ENCODE measurements around the gene IFT122.
"Not testable (repeated sequence)": the region's sequence is repeated elsewhere in the genome, so short reads cannot be mapped to it uniquely, and the experiment has no call there.

The IFT122 gene

DNA sequence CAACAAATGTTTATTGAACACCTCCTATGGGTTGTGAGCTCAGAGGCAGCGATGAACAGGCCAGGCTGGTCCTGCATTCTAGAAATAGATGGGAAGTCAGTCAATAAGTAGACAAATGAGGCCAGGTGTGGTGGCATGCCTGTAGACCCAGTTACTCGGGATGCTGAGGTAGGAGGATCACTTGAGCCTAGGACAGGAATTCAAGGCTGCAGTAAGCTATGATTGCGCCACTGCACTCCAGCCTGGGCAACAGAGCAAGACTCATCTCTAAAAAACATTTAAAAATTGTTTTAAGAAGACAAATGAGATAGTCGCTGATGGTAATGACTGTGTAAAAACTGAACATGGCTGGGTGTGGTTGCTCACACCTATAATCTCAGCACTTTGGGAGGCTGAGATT, 84.1 kb downstream of the IFT122 start:
- DNase-seq: no peak

DNA sequence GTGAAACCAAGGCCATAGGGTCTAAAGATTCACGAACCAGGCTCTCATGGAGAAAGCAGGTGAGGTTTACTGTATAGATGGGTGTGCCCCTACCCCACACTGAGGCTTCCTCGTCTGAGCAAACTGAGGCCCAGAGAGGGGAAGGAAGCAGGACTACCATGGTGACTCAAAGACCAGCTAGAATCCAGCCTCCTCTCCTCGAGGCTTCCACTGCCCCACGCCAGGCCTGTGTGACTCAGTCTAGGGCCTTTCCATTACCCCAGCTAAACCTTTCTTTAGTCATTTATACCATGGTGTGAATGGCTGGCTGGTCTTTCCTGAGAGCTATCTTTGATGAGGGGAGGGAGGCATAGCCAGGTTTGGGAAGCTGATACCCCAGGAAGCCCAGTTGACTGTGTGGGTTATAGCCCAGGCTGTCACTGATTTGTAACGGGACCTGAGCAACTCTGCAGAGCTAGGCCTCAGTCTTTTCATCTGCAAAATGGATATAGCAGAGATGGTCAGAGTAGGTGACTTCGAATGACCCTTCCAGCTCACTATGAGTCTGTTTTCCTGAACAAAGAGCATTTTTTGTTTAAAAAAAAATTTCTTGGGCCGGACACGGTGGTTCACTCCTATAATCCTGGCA, 85.4 kb downstream of the IFT122 start:
- DNase-seq: no peak

DNA sequence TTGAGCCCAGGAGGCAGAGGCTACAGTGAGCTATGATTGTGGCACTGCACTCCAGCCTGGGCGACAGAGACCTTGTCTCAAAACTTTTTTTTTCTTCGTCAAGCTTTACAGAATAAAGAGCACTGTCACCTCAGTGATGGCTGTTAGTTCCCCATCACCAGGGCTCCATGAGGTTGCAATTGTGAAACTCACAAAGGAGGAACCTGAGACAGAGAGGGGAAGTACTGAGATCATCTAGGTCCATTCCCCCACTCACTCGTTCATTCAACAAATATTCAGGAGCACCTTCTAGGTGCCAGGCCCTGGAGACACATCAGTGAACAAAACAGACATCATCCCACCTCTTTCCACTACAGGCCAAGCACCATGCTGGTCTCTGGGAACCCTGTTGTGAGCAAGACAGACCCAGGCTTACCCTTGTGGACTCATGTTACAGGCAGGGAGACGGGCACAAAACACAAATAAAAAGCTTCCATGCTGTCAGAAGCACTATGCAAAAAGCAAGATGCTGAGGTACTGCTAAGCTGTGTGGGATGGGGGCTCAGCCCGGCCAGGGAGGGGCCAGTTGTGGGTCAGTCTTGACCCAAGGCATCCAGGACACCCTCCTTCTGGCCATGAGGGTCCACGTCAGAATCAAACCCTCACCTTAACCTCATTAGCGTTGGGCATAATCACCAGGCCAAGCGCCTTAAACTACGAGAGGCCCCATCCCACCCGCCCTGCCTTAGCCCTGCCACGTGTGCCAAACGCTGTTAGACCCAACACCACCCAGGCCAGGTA, 86.3 kb downstream of the IFT122 start:
- no peak for DNase-seq

DNA sequence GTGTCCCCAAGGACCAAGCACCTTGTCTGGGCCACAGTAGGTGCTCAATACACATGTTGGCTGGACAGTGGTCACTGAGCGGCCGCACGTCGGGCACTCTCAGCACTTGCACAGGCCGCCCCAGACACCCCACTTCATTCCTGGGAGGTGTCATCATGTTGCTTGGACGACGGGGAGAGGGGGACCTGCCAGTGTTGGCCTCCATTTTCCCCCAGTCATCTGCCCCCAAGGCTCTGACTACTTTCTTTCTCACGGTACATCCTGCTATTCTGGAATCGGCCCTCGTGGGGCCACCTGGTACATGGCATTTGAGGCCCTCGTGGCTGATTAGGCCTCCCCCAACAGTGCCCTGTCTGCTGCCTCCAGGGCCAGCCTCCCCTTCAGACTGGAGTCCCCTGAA, 87.2 kb downstream of the IFT122 start:
- no peak for DNase-seq

DNA sequence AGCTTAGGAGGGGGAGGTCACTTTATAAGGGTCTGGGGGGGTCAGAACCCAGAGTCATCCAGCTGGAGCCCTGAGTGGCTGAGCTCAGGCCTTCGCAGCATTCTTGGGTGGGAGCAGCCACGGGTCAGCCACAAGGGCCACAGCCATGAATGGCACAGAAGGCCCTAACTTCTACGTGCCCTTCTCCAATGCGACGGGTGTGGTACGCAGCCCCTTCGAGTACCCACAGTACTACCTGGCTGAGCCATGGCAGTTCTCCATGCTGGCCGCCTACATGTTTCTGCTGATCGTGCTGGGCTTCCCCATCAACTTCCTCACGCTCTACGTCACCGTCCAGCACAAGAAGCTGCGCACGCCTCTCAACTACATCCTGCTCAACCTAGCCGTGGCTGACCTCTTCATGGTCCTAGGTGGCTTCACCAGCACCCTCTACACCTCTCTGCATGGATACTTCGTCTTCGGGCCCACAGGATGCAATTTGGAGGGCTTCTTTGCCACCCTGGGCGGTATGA, 88.6 kb downstream of the IFT122 start, which contains the start of gene RHO:
Gene RHO, plus strand, starts transcription at position 51 of the 512 bp plus-strand sequence. Its CDS starts 95 bp downstream, at position 146.
- DNase-seq: no peak

DNA sequence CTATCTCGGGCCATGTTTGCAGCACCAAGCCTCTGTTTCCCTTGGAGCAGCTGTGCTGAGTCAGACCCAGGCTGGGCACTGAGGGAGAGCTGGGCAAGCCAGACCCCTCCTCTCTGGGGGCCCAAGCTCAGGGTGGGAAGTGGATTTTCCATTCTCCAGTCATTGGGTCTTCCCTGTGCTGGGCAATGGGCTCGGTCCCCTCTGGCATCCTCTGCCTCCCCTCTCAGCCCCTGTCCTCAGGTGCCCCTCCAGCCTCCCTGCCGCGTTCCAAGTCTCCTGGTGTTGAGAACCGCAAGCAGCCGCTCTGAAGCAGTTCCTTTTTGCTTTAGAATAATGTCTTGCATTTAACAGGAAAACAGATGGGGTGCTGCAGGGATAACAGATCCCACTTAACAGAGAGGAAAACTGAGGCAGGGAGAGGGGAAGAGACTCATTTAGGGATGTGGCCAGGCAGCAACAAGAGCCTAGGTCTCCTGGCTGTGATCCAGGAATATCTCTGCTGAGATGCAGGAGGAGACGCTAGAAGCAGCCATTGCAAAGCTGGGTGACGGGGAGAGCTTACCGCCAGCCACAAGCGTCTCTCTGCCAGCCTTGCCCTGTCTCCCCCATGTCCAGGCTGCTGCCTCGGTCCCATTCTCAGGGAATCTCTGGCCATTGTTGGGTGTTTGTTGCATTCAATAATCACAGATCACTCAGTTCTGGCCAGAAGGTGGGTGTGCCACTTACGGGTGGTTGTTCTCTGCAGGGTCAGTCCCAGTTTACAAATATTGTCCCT, 89.6 kb downstream of the IFT122 start:
- no peak for DNase-seq

DNA sequence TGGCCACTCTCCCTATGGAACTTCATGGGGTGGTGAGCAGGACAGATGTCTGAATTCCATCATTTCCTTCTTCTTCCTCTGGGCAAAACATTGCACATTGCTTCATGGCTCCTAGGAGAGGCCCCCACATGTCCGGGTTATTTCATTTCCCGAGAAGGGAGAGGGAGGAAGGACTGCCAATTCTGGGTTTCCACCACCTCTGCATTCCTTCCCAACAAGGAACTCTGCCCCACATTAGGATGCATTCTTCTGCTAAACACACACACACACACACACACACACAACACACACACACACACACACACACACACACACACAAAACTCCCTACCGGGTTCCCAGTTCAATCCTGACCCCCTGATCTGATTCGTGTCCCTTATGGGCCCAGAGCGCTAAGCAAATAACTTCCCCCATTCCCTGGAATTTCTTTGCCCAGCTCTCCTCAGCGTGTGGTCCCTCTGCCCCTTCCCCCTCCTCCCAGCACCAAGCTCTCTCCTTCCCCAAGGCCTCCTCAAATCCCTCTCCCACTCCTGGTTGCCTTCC, 90.3 kb downstream of the IFT122 start:
- no peak for DNase-seq

DNA sequence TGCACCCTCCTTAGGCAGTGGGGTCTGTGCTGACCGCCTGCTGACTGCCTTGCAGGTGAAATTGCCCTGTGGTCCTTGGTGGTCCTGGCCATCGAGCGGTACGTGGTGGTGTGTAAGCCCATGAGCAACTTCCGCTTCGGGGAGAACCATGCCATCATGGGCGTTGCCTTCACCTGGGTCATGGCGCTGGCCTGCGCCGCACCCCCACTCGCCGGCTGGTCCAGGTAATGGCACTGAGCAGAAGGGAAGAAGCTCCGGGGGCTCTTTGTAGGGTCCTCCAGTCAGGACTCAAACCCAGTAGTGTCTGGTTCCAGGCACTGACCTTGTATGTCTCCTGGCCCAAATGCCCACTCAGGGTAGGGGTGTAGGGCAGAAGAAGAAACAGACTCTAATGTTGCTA, 90.8 kb downstream of the IFT122 start:
- DNase-seq: no peak

DNA sequence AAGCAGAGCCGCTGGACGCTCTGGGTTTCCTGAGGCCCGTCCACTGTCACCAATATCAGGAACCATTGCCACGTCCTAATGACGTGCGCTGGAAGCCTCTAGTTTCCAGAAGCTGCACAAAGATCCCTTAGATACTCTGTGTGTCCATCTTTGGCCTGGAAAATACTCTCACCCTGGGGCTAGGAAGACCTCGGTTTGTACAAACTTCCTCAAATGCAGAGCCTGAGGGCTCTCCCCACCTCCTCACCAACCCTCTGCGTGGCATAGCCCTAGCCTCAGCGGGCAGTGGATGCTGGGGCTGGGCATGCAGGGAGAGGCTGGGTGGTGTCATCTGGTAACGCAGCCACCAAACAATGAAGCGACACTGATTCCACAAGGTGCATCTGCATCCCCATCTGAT, 91.7 kb downstream of the IFT122 start:
- no peak for DNase-seq

DNA sequence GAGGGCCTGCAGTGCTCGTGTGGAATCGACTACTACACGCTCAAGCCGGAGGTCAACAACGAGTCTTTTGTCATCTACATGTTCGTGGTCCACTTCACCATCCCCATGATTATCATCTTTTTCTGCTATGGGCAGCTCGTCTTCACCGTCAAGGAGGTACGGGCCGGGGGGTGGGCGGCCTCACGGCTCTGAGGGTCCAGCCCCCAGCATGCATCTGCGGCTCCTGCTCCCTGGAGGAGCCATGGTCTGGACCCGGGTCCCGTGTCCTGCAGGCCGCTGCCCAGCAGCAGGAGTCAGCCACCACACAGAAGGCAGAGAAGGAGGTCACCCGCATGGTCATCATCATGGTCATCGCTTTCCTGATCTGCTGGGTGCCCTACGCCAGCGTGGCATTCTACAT, 92.2 kb downstream of the IFT122 start:
- no peak for DNase-seq

DNA sequence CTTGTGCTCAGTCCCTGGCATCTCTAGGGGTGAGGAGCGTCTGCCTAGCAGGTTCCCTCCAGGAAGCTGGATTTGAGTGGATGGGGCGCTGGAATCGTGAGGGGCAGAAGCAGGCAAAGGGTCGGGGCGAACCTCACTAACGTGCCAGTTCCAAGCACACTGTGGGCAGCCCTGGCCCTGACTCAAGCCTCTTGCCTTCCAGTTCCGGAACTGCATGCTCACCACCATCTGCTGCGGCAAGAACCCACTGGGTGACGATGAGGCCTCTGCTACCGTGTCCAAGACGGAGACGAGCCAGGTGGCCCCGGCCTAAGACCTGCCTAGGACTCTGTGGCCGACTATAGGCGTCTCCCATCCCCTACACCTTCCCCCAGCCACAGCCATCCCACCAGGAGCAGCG, 93.4 kb downstream of the IFT122 start:
- DNase-seq: no peak

DNA sequence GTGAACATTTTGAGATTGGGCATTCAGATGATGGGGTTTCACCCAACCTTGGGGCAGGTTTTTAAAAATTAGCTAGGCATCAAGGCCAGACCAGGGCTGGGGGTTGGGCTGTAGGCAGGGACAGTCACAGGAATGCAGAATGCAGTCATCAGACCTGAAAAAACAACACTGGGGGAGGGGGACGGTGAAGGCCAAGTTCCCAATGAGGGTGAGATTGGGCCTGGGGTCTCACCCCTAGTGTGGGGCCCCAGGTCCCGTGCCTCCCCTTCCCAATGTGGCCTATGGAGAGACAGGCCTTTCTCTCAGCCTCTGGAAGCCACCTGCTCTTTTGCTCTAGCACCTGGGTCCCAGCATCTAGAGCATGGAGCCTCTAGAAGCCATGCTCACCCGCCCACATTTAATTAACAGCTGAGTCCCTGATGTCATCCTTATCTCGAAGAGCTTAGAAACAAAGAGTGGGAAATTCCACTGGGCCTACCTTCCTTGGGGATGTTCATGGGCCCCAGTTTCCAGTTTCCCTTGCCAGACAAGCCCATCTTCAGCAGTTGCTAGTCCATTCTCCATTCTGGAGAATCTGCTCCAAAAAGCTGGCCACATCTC, 94.5 kb downstream of the IFT122 start:
- no peak for DNase-seq

DNA sequence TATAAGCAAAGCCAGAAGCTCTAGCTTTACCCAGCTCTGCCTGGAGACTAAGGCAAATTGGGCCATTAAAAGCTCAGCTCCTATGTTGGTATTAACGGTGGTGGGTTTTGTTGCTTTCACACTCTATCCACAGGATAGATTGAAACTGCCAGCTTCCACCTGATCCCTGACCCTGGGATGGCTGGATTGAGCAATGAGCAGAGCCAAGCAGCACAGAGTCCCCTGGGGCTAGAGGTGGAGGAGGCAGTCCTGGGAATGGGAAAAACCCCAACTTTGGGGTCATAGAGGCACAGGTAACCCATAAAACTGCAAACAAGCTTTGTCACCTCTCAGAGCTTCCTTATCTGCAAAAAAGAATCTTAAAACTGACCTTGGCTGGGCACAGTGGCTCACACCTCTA, 95.1 kb downstream of the IFT122 start:
- no peak for DNase-seq

DNA sequence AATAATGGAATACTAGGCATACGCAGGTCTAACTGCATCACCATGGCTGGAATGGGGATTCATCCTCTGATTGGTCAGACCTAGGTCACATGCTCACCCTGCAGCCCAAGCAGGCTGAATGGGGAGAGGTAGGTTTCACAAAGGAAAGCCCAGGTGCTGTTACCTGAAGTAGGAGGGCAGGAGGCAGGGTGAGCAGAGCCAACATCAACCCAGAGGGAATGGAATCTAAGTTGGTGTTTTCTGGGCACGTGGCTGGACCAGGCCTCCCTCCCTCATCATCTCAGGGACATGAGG, 96.3 kb downstream of the IFT122 start:
- DNase-seq: no peak

DNA sequence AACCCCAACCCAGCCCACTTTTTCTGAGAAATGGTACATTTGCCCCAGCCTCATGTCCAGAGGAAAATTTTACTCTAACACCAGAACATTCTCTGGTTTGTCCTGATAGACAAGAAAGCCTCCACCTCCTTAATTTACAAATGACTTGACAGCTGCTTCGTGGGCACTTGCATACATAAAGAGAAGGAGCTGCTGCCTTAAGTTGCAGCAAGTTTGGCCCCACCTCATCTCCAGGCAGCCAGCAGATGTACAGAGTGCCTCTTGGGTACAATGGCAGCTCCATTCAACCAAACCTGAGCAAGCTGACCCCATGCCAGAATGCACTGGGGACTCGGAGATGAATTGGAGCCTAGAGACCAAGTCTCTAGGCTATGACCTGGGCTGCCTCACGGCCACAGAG, 96.8 kb downstream of the IFT122 start:
- no peak for DNase-seq

DNA sequence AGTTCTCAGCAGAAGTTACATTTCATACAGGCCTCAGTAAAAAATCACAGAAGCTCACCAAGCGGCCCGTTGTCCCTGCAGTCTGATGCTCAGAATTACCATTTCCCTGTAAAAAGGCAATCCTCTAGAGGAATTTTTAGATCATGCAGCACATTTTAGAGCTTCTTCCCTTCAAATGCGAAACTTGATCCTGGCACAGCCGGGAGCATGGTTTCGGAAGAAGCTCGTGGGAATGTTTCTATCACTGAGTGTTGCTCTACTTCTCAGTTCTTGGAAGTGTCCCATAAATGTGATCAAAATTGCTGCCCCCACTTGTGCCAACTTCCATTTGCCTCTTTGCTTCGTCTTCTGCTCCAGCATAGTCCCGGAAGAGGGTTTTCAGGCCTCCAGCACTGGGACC, 99.2 kb downstream of the IFT122 start:
- no peak for DNase-seq

DNA sequence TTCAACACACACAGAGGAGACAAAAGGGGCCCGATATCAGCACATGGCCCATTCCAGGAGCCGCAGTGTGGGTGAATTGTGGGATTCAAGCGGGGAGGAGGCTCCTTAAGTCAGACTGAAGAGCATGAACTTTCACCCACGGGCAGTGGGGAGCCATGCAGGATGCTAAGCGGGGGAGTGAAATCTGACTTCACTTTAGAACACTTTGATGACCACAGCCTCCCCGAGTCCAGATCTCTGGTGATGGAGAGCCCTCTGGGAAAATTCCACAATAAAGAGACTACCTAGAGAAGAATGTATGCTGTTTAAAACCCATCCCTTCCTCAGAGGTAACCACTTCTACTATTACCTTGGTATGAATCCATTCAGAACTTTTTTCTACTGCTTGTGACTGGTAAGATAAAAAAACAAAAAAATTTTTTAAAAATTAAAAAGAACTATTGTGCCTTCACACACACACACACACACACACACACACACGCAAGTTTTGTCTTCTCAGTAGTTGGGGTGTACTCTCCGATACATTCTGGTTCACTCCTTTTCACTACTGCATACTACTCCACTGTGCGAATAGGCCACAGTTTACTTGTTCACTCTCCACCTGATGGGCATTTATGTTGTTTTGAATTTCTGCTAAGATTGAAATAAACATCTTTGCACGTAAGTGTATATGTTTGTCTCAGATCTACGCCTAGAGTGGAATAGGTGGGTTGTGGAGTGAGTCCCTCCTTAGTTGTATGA, 100.9 kb downstream of the IFT122 start:
- DNase-seq: no peak

DNA sequence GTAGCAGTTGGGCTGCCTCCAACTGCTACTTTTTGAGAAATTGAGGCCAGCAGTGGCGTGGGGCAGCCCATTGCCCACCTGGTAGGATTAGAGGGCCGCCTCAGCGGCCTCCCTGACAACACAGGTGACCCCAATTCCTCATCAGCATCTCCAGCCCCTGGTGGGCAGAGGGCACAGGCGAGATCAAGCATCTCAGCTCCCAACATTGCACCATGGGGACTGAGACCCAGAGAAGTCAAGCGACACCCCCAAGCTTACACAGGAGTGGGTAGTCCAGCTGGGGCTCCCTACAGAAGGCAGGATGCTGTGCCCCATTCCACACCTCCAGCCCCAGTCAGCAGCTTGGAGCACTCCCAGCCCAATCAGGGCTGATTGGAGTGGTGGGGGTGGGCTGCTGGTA, 102.7 kb downstream of the IFT122 start:
- no peak for DNase-seq

DNA sequence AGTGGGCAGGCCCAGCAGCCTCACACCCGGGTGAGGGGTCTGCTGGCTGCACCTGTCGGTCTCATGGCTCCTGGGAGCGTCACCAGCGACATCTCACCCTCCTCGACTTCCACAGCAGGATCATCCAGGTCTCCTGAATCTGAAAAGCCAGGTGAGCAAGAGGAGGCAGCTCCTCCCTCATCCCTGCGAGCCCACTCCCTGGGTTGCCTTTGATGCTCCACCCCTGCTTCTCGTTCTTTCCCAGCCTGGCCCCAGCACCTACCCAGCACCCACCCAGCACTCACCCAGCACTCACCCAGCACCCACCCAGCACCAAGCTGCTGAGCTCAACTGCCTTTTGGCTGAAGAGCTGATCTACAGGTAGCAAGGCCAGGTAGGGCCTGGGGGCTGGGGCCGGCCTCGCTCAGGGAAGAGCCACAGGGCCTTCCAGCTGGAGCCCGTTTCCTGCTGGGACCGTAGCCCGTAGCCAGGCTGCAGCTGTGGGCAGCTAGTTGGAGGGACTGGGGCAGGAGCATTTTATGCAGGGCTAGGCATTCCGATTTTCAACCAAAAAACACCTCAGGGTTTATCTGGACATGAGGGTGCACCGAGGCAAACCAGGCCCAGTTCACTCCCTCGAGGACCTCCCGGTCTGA, 103.2 kb downstream of the IFT122 start, which contains the start of gene H1-8:
Gene H1-8, plus strand, starts transcription at position 20 of the 635 bp plus-strand sequence. Its CDS starts 44 bp downstream, at position 64.
- no peak for DNase-seq

DNA sequence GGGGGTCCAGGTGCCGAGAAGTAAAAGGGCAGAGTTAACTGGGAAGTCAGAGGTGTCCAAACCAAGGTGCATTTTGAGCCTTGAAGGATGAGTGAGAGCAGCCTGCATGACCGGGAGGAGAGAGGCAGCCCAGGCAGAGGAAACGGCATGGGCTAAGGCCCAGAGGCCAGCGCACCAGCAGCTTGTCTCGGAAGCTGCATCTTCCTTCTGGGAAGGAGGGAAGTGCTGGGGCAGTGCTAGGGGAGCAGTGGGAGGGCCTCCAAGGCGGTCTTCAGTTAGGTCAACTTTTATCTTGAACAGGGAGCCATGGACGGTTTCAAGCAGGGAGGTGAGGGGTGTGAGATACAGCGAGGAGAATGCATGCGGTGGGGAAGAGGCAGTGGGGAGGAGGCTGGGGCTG, 104.0 kb downstream of the IFT122 start:
- DNase-seq: no peak

DNA sequence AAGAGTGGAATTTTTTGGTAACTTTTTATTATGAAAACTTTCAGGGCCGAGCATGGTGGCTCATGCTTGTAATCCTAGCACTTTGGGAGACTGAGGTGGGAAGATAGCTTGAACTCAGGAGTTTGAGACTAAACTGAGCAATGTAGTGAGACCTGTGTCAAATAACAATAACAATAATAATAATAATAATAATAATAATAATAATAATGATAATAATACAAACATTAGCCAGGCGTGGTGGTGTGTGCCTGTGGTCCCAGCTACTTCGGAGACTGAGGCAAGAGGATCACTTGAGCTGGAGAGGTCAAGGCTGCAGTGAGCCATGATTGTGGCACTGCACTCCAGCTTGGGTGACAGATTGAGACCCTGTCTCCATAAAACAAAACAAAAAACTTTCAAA, 105.9 kb downstream of the IFT122 start:
- DNase-seq: not testable (repeated sequence)

DNA sequence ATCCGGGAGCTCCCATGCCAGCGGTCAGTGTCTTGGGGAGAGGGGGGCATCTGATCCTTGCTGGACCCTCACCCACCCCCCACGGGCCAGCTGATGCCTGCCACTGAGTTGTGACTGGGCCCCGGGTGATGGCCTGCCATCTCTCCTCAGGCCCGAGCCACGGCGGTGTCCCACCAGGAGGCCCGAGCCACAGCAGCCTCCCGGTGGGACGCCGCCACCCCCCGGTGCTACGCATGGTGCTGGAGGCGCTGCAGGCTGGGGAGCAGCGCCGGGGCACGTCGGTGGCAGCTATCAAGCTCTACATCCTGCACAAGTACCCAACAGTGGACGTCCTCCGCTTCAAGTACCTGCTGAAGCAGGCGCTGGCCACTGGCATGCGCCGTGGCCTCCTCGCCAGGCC, 107.2 kb downstream of the IFT122 start:
- no peak for DNase-seq

Measured in activated CD4-positive, alpha-beta T cell treated with anti-CD3 and anti-CD28 coated beads, Interleukin-2, amount 50 U/mL, for 4 hours (primary cell).